ENCODE data around the gene NTSR1.

DNA sequence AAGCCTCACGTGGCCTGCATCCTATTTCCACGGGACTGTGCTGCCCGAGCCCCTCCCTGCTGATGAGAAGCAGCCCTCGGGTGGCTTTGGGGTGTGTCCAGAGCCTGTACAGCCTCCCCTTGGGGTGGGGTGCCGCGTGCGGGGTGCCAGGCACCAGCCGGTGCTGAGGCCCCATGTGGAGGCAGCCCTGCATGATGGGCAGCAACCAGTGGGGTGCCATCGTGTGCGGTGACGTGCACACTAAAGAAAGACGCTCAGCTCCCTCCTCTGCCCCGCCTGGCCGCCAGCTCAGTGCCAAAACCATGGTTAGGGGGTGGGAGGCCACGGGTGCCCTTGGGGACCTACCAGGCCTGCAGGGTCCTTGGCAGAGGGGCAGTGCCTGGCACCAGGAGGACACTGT lies 26.2 kb downstream of the NTSR1 start:
- no peak for TF ChIP-seq CTCF (IDR thresholded peaks at IDR 0.05)
- no peak for TF ChIP-seq EP300 (IDR thresholded peaks at IDR 0.05)
- no peak for TF ChIP-seq POLR2AphosphoS5 (IDR thresholded peaks at IDR 0.05)
- TF ChIP-seq POLR2A (IDR thresholded peaks at IDR 0.05) = no peak

All from sigmoid colon (tissue), 4 donors.